Body of pancreas (tissue), 4 donors: ENCODE data around the gene ZBTB20. TPM values are rescaled to one million over a fixed set of nuclear protein-coding genes. Genes with fewer than 3 reads are reported as not detected.
A peak's percentile ranks its signal among the peaks of the same experiment; 100 is the strongest.

Experiments
- ATAC-seq: fragments of 150-250 bp; one replicate; pipeline ENCODE4 v1.9.1; 2016
- DNase-seq, 4 donors: peaks; one replicate each; pipeline ENCODE4 v3.0.0-alpha.2; 2019
- H3K27ac ChIP-seq, 4 donors: fragments of 200-600 bp; sonication (generic); 1 replicate in 3 of 4; 2 replicates in 1 of 4; pipeline versions ENCODE4 v1.5.1 to v1.6.1; 2016 to 2019; ENCODE audit warnings: mild to moderate bottlenecking in 1 of 4, mixed read lengths in 1 of 4, moderate library complexity in 1 of 4
- H3K27me3 ChIP-seq, 2 donors: fragments of 200-600 bp; sonication (generic); one replicate each; pipeline ENCODE4 v1.6.0; 2016; ENCODE audit warnings: mild to moderate bottlenecking in 1 of 2
- H3K36me3 ChIP-seq, 2 donors: fragments of 200-600 bp; sonication (generic); replicated peaks in 1 of 2; 2 replicates each; pipeline ENCODE4 v1.5.1; 2016; ENCODE audit warnings: low read depth in 2 of 2; ENCODE audit not compliant: insufficient read depth in 1 of 2
- H3K4me1 ChIP-seq: fragments of 200-600 bp; sonication (generic); one replicate; pipeline ENCODE4 v1.6.0; 2016
- H3K4me3 ChIP-seq, 2 donors: fragments of 200-600 bp; sonication (generic); 1 replicate in 1 of 2; 2 replicates in 1 of 2; pipeline ENCODE4 v1.5.1; 2016 to 2019
- H3K9me3 ChIP-seq, 3 donors: fragments of 200-600 bp; sonication (generic); 1 replicate in 2 of 3; 2 replicates in 1 of 3; pipeline ENCODE4 v1.5.1; 2016
- POLR2A ChIP-seq, 3 donors: fragments of 450-650 bp; IDR thresholded peaks; one replicate each; pipeline ENCODE4 v1.6.1; 2016; ENCODE audit warnings: antibody characterized with exemption in 3 of 3, mild to moderate bottlenecking in 2 of 3
- WGBS, 2 donors: methylation state at CpG; one replicate each; pipeline ENCODE4 v1.1.5; 2017; 5-methylcytosine and 5-hydroxymethylcytosine counted together
- intact Hi-C: fragments of 100-400 bp; cut with DNase I; formaldehyde crosslinking; loops from one replicate; pipeline ENCODE4 v1.15.1; 2023
- total RNA-seq, 2 donors: library from RNA; depleted of rRNA; stranded (reverse); fragments of >200 nt; gene quantifications; one replicate each; pipeline ENCODE4 v1.1.0, GENCODE V29; 2016
- TF ChIP-seq, protein P1 (sequence below), 7 experiments: fragments of 450-650 bp in 4 of 7; fragments of 200-600 bp in 3 of 7; sonication (generic) in 3 of 7; IDR thresholded peaks; one replicate each; pipeline ENCODE4 v1.5.1; 2016 to 2019; ENCODE audit warnings: antibody characterized with exemption in 7 of 7

ZBTB20 gene
- total RNA-seq, 2 donors from 2014 or later: 48.3 to 77.1 TPM

DNA sequence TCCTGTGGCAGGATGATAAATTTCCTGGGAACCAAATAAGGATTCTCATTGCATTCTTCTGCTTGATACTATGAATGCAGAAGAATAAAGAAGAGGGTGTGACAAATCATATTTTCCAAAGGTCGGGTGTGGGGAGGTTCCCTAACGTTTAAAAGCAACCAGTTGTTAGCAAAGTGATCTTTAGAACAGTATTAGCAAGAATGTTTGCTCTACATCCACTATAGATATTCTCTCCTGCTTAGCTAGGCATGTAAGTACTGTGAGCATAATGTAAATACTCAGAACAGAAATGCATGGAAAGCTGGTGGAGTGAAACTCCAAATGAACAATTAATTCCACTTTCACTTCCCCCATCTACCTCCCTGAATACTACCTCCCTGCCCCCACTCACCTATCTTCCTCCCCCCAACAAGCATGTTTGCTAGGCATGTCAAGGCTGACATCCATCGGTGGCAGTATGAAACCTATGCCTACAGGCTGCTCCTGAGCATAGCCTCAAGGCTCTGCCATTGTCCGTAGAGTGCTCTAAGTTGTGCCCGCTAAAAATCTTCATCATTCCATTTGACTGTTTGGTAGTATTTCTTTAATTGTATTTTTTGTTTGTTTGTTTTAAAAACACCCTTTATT is 523.6 kb downstream of the ZBTB20 start:
- ATAC-seq (no peak), DNase-seq (no peak)
- H3K27ac ChIP-seq: peak overlapping the region; percentile 5 to 82 (median 65)
- no peaks in the 10 kb centered on the region for H3K27me3 ChIP-seq
- TF ChIP-seq POLR2A (IDR thresholded peaks at IDR 0.05): no peak
- TF ChIP-seq, protein P1, sequence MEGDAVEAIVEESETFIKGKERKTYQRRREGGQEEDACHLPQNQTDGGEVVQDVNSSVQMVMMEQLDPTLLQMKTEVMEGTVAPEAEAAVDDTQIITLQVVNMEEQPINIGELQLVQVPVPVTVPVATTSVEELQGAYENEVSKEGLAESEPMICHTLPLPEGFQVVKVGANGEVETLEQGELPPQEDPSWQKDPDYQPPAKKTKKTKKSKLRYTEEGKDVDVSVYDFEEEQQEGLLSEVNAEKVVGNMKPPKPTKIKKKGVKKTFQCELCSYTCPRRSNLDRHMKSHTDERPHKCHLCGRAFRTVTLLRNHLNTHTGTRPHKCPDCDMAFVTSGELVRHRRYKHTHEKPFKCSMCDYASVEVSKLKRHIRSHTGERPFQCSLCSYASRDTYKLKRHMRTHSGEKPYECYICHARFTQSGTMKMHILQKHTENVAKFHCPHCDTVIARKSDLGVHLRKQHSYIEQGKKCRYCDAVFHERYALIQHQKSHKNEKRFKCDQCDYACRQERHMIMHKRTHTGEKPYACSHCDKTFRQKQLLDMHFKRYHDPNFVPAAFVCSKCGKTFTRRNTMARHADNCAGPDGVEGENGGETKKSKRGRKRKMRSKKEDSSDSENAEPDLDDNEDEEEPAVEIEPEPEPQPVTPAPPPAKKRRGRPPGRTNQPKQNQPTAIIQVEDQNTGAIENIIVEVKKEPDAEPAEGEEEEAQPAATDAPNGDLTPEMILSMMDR (IDR thresholded peaks at IDR 0.05): no peak
- H3K4me3 ChIP-seq: no peak overlapping the region
- H3K36me3 ChIP-seq: no peaks in the 10 kb centered on the region
- WGBS, 2 donors: 59 to 69% methylated on average over 5 of the region's 5 CpGs
- no peaks in the 10 kb centered on the region for H3K9me3 ChIP-seq
- H3K4me1 ChIP-seq: peaks cover 20% of the 10 kb centered on the region
- intact Hi-C loops: no loop called here

DNA sequence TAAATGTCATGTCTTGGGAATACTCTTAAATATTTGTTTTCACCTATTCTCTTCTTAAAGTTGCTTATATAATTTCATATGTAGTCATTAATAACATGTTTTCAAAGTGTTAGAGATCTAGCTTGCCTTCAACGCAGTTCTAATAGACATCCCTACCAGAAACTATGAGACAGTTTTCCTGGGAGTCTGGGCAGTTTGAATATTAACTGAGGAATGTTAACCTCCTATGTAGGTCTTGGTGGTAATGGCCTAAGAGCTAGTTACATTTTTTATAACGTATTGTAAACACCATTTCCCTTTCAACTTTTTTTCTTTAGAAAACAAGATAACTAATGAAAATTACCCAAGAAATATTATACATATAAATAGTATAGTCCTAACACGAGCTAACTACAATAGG is 525.1 kb downstream of the ZBTB20 start:
- H3K27ac ChIP-seq: no peak overlapping the region
- WGBS, 2 donors: 53 to 75% methylated on average over 3 of the region's 3 CpGs

DNA sequence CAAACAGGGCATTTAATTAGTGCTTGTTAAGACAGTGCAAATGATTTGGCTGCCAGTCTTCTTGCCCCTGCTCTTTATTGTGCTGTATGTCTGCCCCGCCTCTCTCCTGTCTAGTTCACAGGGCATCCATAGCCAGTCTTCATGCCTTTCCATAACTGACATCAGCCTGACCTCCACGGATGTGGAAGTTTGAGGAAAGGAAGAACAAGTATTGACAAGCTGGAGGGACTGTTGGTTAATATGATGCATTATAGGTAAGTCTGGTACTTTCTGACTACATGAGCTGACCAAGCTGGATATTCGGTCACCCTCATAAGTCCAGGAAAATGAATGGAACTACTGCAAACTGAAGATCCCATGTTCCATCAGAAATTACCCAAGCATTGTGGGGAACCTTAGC is 527.3 kb downstream of the ZBTB20 start:
- ATAC-seq (no peak), DNase-seq (no peak)
- peaks cover 12% of the 10 kb centered on the region for H3K4me1 ChIP-seq
- no peak overlapping the region for H3K4me3 ChIP-seq
- H3K27me3 ChIP-seq: no peaks in the 10 kb centered on the region
- intact Hi-C loops: no loop called here
- TF ChIP-seq, protein P1 (IDR thresholded peaks at IDR 0.05): no peak
- no peak overlapping the region for H3K27ac ChIP-seq
- no peaks in the 10 kb centered on the region for H3K36me3 ChIP-seq
- no peaks in the 10 kb centered on the region for H3K9me3 ChIP-seq
- 94 to 96% methylated on average over 3 of the region's 3 CpGs for WGBS, 2 donors

More for the DNA sequence above, 525.1 kb downstream of the ZBTB20 start:
- TF ChIP-seq POLR2A (IDR thresholded peaks at IDR 0.05): no peak
- TF ChIP-seq, protein P1 (IDR thresholded peaks at IDR 0.05): no peak
- DNase-seq: no peak
- no peak for ATAC-seq
- Histone ChIP-seq H3K9me3 (no peaks in the 10 kb centered on the region), H3K27me3 (no peaks in the 10 kb centered on the region), H3K36me3 (no peaks in the 10 kb centered on the region), H3K4me3 (no peak overlapping the region), H3K4me1 (peaks cover 20% of the 10 kb centered on the region)
- intact Hi-C loops: no loop called here

DNA sequence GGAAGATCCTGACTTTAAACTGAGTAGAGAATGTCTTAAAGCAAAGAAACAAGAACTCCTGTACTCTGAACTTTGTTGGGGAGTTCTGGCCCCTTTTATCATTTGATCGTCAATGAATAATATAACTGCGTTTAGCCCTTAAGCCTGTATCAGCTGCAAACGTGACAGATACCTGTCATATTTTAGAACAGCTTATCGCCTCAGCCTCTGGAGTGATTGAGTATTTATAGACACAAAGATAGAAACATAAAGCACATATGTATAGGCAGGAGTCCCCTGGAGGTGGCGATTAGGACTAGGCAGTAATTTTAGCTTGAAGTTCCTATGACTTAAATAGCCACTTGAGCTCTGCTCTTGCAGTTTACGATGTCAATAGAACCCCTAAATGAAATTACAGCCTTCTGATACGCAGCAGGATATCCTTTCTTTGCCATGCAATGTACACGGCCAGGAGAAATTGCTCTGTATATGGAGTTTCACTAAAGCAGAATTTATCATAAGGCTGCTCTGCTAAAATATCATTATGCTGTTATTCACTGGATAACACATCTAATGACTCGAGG is 531.5 kb downstream of the ZBTB20 start:
- Histone ChIP-seq H3K36me3 (no peaks in the 10 kb centered on the region), H3K9me3 (no peaks in the 10 kb centered on the region), H3K4me1 (peaks cover 6% of the 10 kb centered on the region), H3K4me3 (no peak overlapping the region), H3K27ac (no peak overlapping the region), H3K27me3 (no peaks in the 10 kb centered on the region)
- TF ChIP-seq, protein P1 (IDR thresholded peaks at IDR 0.05): no peak
- no peak for TF ChIP-seq POLR2A (IDR thresholded peaks at IDR 0.05)
- DNase-seq (no peak), ATAC-seq (no peak)
- WGBS, 2 donors: 78 to 88% methylated on average over 9 of the region's 9 CpGs
- intact Hi-C loops: no loop called here
